GM12878 (cell line): ENCODE results near the gene IFNL3. TPM values are rescaled to one million over a fixed set of nuclear protein-coding genes. Genes with fewer than 3 reads are reported as not detected.

ENCODE experiments used
- ATAC-seq: fragments of 200-7000 bp; cut with Tn5 transposase; 3 replicates; pipeline ENCODE4 v1.9.1; 2020; ENCODE audit warnings: mild to moderate bottlenecking, moderate library complexity
- BruUV-seq: library from RNA; stranded (reverse); fragments of 400-500 nt; replicated peaks from 2 replicates; lab custom pipeline; 2021; lab: Mats Ljungman, UMichigan
- CTCF ChIA-PET: fragments of 300-600 bp; sonication (Branson Sonifier 250); formaldehyde crosslinking; extraction: SDS; loops from one replicate; lab custom pipeline; 2021; ENCODE audit warnings: inconsistent platforms; lab: Yijun Ruan, JAX
- POLR2A ChIA-PET: fragments of 350-600 bp; formaldehyde crosslinking; extraction: SDS; loops from one replicate; lab custom pipeline; 2021; ENCODE audit warnings: inconsistent platforms; lab: Charles Lee
- RAD21 ChIA-PET: fragments of 300-600 bp; sonication (Branson Sonifier 250); formaldehyde crosslinking; loops from one replicate; lab custom pipeline; 2023; ENCODE audit warnings: antibody characterized with exemption; ENCODE audit not compliant: unreplicated experiment; lab: Charles Lee
- SMC1A ChIA-PET: fragments of 300-600 bp; sonication (Branson Sonifier 250); formaldehyde crosslinking; loops from one replicate; lab custom pipeline; 2023; ENCODE audit not compliant: unreplicated experiment, uncharacterized antibody; lab: Charles Lee
- DNase-seq: peaks from one replicate; pipeline ENCODE4 v3.0.0-alpha.2; 2011; ENCODE audit warnings: low read depth, low spot score
- FAIRE-seq: peaks from 3 replicates; lab custom pipeline; 2011; peaks lifted over from hg19 to GRCh38; lab: Jason Lieb, UNC
- H2AFZ ChIP-seq: 2 replicates; pipeline ENCODE4 v1.6.0; 2011; ENCODE audit warnings: low read depth, low read length, control low read depth; ENCODE audit not compliant: control insufficient read depth
- H3K27ac ChIP-seq: 2 replicates; pipeline ENCODE4 v1.5.1; 2011; ENCODE audit warnings: control low read depth; ENCODE audit not compliant: control insufficient read depth, insufficient read depth
- H3K27me3 ChIP-seq, 2 experiments: replicated peaks in 1 of 2; 2 replicates each; pipeline versions ENCODE4 v1.6.0 to v1.6.1; 2011; ENCODE audit warnings: low read length in 1 of 2; ENCODE audit not compliant: control insufficient read depth in 2 of 2, insufficient read depth in 2 of 2
- H3K36me3 ChIP-seq, 2 experiments: 2 replicates each; pipeline ENCODE4 v1.5.1; 2011; ENCODE audit warnings: low read length in 1 of 2; ENCODE audit not compliant: control insufficient read depth in 2 of 2, insufficient read depth in 2 of 2
- H3K4me1 ChIP-seq: 2 replicates; pipeline ENCODE4 v1.6.1; 2011; ENCODE audit warnings: mild to moderate bottlenecking, low read length, moderate library complexity, mixed read lengths; ENCODE audit not compliant: control insufficient read depth, insufficient read depth
- H3K4me2 ChIP-seq: 2 replicates; pipeline ENCODE4 v1.6.0; 2011; ENCODE audit warnings: control low read depth; ENCODE audit not compliant: control insufficient read depth, insufficient read depth
- H3K4me3 ChIP-seq: fragments of 200-600 bp; sonication (generic); 2 replicates; pipeline ENCODE4 v1.5.1; 2016
- H3K79me2 ChIP-seq: 2 replicates; pipeline ENCODE4 v1.6.0; 2011; ENCODE audit warnings: low read length; ENCODE audit not compliant: control insufficient read depth, insufficient read depth
- H3K9ac ChIP-seq: 2 replicates; pipeline ENCODE4 v1.8.0; 2011; ENCODE audit warnings: low read length, control low read depth, mixed read lengths; ENCODE audit not compliant: control insufficient read depth, insufficient read depth
- H3K9me3 ChIP-seq: replicated peaks from 3 replicates; pipeline ENCODE4 v1.5.1; 2011; ENCODE audit warnings: mild to moderate bottlenecking, low read length; ENCODE audit not compliant: control insufficient read depth, insufficient read depth
- H4K20me1 ChIP-seq: 2 replicates; pipeline ENCODE4 v1.6.0; 2011; ENCODE audit not compliant: control insufficient read depth, insufficient read depth
- BRCA1 ChIP-seq: IDR thresholded peaks from 2 replicates; pipeline ENCODE4 v1.6.1; 2011; ENCODE audit warnings: low read depth, low read length, improper control_type of control experiment
- CREM ChIP-seq: IDR thresholded peaks from 2 replicates; pipeline ENCODE4 v1.6.1; 2014; ENCODE audit warnings: antibody characterized with exemption, low read depth
- CUX1 ChIP-seq: IDR thresholded peaks from 2 replicates; pipeline ENCODE4 v1.6.1; 2012; ENCODE audit warnings: improper control_type of control experiment, low read depth, low read length; ENCODE audit not compliant: insufficient replicate concordance
- EED ChIP-seq: sonication (generic); IDR thresholded peaks from 2 replicates; pipeline ENCODE4 v1.6.1; 2016; ENCODE audit warnings: antibody characterized with exemption, low read depth
- ETV6 ChIP-seq, 2 experiments: fragments of 450-650 bp in 1 of 2; IDR thresholded peaks in 1 of 2; conservative IDR thresholded peaks in 1 of 2; 2 replicates each; pipeline ENCODE4 v1.6.1; 2014; ENCODE audit warnings: antibody characterized with exemption in 1 of 2, borderline replicate concordance in 1 of 2, low read depth in 1 of 2, mild to moderate bottlenecking in 1 of 2, moderate library complexity in 1 of 2
- NFXL1 ChIP-seq: fragments of 450-650 bp; IDR thresholded peaks from 2 replicates; pipeline ENCODE4 v1.6.1; 2017; ENCODE audit warnings: antibody characterized with exemption, mild to moderate bottlenecking, borderline replicate concordance
- NFYA ChIP-seq: IDR thresholded peaks from 2 replicates; pipeline ENCODE4 v1.6.1; 2011; ENCODE audit warnings: low read depth, mild to moderate bottlenecking, low read length, improper control_type of control experiment, borderline replicate concordance
- TBL1XR1 ChIP-seq: IDR thresholded peaks from 2 replicates; pipeline ENCODE4 v1.6.1; 2012; ENCODE audit warnings: low read depth, low read length, improper control_type of control experiment
- USF1 ChIP-seq: IDR thresholded peaks from 2 replicates; pipeline ENCODE4 v1.6.1; 2011; ENCODE audit warnings: borderline replicate concordance, low read depth, mild to moderate bottlenecking, moderate library complexity, mixed read lengths, low read length; ENCODE audit not compliant: insufficient read depth; ENCODE audit errors: extremely low read length
- WGBS: methylation state at CpG from one replicate; pipeline ENCODE4 v1.1.6; 2016; ENCODE audit warnings: low lambda C conversion rate; ENCODE audit not compliant: insufficient replicate concordance, insufficient coverage; ENCODE audit errors: missing lambda C conversion rate; 5-methylcytosine and 5-hydroxymethylcytosine counted together
- in situ Hi-C: fragments of 300-500 bp; cut with MboI; formaldehyde crosslinking; loops from 9 replicates; pipeline ENCODE4 v1.14.3; 2018; ENCODE audit warnings: mixed read lengths
- intact Hi-C: fragments of 100-400 bp; cut with micrococcal nuclease; formaldehyde crosslinking; loops from one replicate; pipeline ENCODE4 v1.14.2; 2022; ENCODE audit not compliant: unreplicated experiment
- polyA plus RNA-seq, 11 experiments: library from polyadenylated mRNA; depleted of rRNA in 4 of 11; unstranded in 6 of 11; stranded (reverse) in 5 of 11; fragments of >200 nt; fragmentation: Nextera tagmentation in 4 of 11; fragmentation: Illumina TruSeq in 1 of 11; extraction: Ambion mirVana in 4 of 11; extraction: Trizol in 1 of 11; gene quantifications; 1 replicate in 1 of 11; 2 replicates in 10 of 11; pipeline versions ENCODE4 v1.2.1 to v1.2.3, GENCODE V29; 2011 to 2016; ENCODE audit warnings: inconsistent platforms in 2 of 11, missing spikeins in 2 of 11, low read depth in 1 of 11
- total RNA-seq, 4 experiments: library from RNA; depleted of rRNA in 3 of 4; stranded (reverse); fragments of >200 nt in 3 of 4; fragmentation: Illumina TruSeq in 1 of 4; extraction: Trizol in 1 of 4; gene quantifications; 2 replicates each; pipeline versions ENCODE4 v1.2.1 to v1.2.3, GENCODE V29; 2013 to 2021

The IFNL3 gene
- total and polyA plus RNA-seq, 10 of the 15 experiments (the other 5 are each of a cell fraction or from before 2014, with no cell fraction given): not detected

- TF ChIP-seq CUX1 (no peak), USF1 (no peak)
Observed at GRCh38 chr19:39251846-39252245, 7.0 kb upstream of the IFNL3 start (continued).

- H3K27me3 ChIP-seq: peaks cover 2% of the 10 kb centered on the region in 2 experiments; a peak in 3 of 4 replicates
- no TSS peak for BruUV-seq
- CTCF ChIA-PET: interaction anchor here (0.7 kb wide), 1 partner anchor 39 kb away, joined by 3 read pairs; no protein-coding TSS in a partner anchor
- SMC1A ChIA-PET: no interaction called here
- H3K79me2 ChIP-seq: no peaks in the 10 kb centered on the region
- 44% methylated on average over 4 of the region's 5 CpGs for WGBS
- POLR2A ChIA-PET: no interaction called here
- no peak for DNase-seq
- H3K9me3 ChIP-seq: no peaks in the 10 kb centered on the region
- no peak overlapping the region for H2AFZ ChIP-seq
- RAD21 ChIA-PET: no interaction called here
- no peak overlapping the region for H3K4me3 ChIP-seq
- no peaks in the 10 kb centered on the region for H3K36me3 ChIP-seq
- H3K9ac ChIP-seq: no peak overlapping the region
- no peaks in the 10 kb centered on the region for H3K4me1 ChIP-seq
- no peak for FAIRE-seq
- intact Hi-C loops (no loop called here), in situ Hi-C loops (no loop called here)
- no peak for ATAC-seq
- no peak overlapping the region for H3K4me2 ChIP-seq
- no peaks in the 10 kb centered on the region for H4K20me1 ChIP-seq
- TF ChIP-seq CREM (no peak), ETV6 (conservative IDR thresholded peaks at IDR 0.05 in 1 of 2, IDR thresholded peaks at IDR 0.05 in 1 of 2; ENCODE audit: borderline replicate concordance in 1 of 2, low read depth in 1 of 2) (no peak), NFXL1 (no peak), NFYA (no peak), EED (no peak), TBL1XR1 (no peak), BRCA1 (no peak)
- no peak overlapping the region for H3K27ac ChIP-seq
Observed at GRCh38 chr19:39251081-39251480, 6.3 kb upstream of the IFNL3 start.
